Skin of body (tissue), 2 donors: Measurements from ENCODE around the gene GTF3A. TPM values are rescaled to one million over a fixed set of nuclear protein-coding genes. Genes with fewer than 3 reads are reported as not detected.

Source experiments
- small RNA-seq: library from RNA; depleted of rRNA; stranded (forward); fragments of <200 nt; gene quantifications from one replicate; pipeline ENCODE3, GENCODE V24; 2014; ENCODE audit warnings: low replicate concordance
- total RNA-seq: library from RNA; depleted of rRNA; stranded (reverse); fragments of >200 nt; gene quantifications from one replicate; pipeline ENCODE4 v1.2.3, GENCODE V29; 2014

The GTF3A gene
- total RNA-seq, 1 donor from 2014 or later, result 43.4 TPM

Small RNA genes lying within 50 kb of the gene (small RNA-seq; reads per million reads assigned to genes)
- gene RNY1P1, result not detected

Other genes starting within 250 kb of the GTF3A start
- 1,271 TPM for gene RPL21, start 173.1 kb upstream of the GTF3A start, total RNA-seq
- gene RASL11A, start 153.8 kb upstream of the GTF3A start, total RNA-seq, result 4.6 TPM
- 41.4 TPM for gene MTIF3, start 25.9 kb downstream of the GTF3A start, total RNA-seq
- gene LNX2, start 195.9 kb downstream of the GTF3A start, total RNA-seq, result 11.9 TPM
- gene POLR1D, start 197.3 kb downstream of the GTF3A start, total RNA-seq, result 68.3 TPM